Spleen (tissue), 7 donors: ENCODE data around the gene ADARB2.

Experiments used
- POLR2AphosphoS5 ChIP-seq, 3 donors: sonication (generic); formaldehyde crosslinking; IDR thresholded peaks; one replicate each; pipeline ENCODE4 v1.5.1; 2017; ENCODE audit warnings: antibody characterized with exemption in 3 of 3
- TF ChIP-seq, protein P1 (sequence below), 11 experiments: fragments of 200-600 bp in 7 of 11; fragments of 450-650 bp in 4 of 11; sonication (generic) in 4 of 11; IDR thresholded peaks in 8 of 11; conservative IDR thresholded peaks in 3 of 11; 1 replicate in 7 of 11; 2 replicates in 4 of 11; pipeline versions ENCODE4 v1.4.0 to v1.8.0; 2016 to 2021; ENCODE audit warnings: antibody characterized with exemption in 11 of 11, inconsistent platforms in 4 of 11, mild to moderate bottlenecking in 1 of 11
- donor health status: DM: no; HTN: no; CAD: no; lungs with moderate emphysema.
- donor health status: DM: no; HTN: no; CAD: no.
- donor health status: DM: no; HTN: no; CAD: no.

DNA sequence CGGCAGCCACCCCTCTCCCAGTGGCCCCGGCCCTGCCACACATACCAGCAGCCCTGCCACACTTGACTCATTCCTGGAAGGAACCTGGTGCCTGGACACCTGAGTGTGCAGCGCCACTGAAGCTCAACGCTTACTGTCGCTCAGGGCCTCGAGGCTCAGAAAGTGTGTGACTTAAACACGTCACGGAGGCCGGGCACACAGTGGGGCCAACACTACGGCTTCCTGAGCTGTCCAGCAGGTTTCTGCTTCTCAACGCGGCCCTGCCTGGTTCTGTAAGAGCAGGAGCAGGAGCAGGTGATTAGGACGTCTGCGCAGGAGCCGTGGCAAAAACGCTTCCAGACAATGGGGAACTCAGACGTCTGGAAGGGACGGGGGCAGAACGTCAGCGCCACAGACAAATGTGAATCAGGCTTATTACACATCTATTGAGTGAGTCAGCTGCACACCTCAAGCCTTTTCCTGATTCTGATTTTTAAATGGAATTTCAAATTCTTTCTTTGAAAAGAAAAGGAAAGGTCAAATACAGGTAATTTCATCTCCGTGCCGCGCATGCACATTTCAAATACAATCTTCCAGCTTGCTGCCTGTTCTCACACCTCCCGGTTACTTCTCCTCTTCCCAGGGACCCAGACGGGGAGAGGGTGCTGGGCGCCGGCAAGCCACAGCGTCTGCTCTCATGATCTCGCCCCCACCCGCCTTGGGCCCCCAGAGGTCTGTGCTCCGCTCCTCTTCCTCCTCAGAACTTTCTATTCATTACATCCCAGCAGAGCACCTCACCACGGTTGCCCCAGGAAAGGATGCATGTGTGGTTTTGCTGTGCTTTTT is 66.6 kb downstream of the ADARB2 start:
- no peak for TF ChIP-seq POLR2AphosphoS5 (IDR thresholded peaks at IDR 0.05)
- TF ChIP-seq, protein P1, sequence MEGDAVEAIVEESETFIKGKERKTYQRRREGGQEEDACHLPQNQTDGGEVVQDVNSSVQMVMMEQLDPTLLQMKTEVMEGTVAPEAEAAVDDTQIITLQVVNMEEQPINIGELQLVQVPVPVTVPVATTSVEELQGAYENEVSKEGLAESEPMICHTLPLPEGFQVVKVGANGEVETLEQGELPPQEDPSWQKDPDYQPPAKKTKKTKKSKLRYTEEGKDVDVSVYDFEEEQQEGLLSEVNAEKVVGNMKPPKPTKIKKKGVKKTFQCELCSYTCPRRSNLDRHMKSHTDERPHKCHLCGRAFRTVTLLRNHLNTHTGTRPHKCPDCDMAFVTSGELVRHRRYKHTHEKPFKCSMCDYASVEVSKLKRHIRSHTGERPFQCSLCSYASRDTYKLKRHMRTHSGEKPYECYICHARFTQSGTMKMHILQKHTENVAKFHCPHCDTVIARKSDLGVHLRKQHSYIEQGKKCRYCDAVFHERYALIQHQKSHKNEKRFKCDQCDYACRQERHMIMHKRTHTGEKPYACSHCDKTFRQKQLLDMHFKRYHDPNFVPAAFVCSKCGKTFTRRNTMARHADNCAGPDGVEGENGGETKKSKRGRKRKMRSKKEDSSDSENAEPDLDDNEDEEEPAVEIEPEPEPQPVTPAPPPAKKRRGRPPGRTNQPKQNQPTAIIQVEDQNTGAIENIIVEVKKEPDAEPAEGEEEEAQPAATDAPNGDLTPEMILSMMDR (IDR thresholded peaks at IDR 0.05 in 8 of 11, conservative IDR thresholded peaks at IDR 0.05 in 3 of 11): no peak
